ENCODE results near the gene APPL2. TPM values are rescaled to one million over a fixed set of nuclear protein-coding genes. Genes with fewer than 3 reads are reported as not detected.
"Not testable (repeated sequence)": the region's sequence is repeated elsewhere in the genome, so short reads cannot be mapped to it uniquely, and the experiment has no call there.

The APPL2 gene
- total RNA-seq, 2 experiments from 2014 or later = 21.4 to 21.5 TPM

DNA sequence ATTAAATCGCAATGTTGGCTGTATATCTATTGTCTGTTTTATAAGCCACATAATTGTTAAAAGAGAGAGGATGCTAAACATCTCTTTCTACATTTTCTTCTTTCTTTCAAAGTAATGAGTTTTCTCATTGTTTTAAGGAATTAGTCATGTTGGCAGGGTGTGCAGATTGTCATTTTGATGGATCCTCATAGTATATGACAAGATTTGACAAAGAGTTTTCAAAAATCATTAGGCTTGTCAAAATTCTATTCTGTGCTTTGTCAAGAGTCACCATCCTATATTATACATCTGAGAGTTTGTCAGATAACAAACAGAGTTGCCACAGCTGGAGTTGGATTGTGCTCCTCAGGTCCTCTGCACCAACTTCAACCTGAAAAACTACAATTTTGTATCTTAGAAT is 35.4 kb upstream of the APPL2 start:
- ChIA-PET POLR2A (no interaction called here), CTCF (no interaction called here)
- H3K36me3 Mint-ChIP-seq = no peaks in the 10 kb centered on the region
- no peak overlapping the region for H3K4me3 Mint-ChIP-seq
- no peaks in the 10 kb centered on the region for H3K4me1 Mint-ChIP-seq (ENCODE audit: low read depth)
- DNase-seq = no peak
- no peak overlapping the region for H3K27ac Mint-ChIP-seq
- intact Hi-C loops (cut with micrococcal nuclease) = no loop called here
- H3K27me3 Mint-ChIP-seq = no peaks in the 10 kb centered on the region
- no peaks in the 10 kb centered on the region for H3K9me3 Mint-ChIP-seq

DNA sequence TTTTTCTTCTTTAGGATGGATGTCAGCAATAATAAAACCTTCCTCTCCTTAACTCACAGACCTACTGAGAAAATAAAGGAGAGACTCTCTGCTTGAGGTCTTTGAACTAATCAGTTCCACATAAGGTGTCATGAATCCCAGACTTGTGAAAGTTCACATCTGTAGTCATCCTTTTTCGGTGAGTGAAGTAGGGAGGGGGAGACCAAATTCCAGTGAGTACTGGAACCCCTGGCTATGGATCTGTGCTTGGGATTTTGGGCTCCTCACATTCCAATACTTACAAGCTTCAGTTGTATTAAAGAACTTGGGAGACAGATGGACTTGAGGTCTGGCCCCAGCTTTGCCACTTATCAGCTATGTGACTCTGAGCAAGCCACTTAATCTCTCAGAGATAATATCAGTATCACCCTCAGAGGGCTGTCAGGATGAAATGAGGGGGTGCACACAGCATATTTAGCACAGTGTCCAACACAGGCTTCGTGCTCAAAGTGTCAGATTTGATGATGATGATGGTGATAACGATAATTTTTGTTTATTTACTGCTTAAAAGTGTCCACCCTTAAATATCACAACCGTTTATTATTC is 34.8 kb upstream of the APPL2 start:
- Mint-ChIP-seq H3K27ac (no peak overlapping the region), H3K27me3 (no peaks in the 10 kb centered on the region), H3K4me3 (no peak overlapping the region), H3K4me1 (ENCODE audit: low read depth) (no peaks in the 10 kb centered on the region), H3K36me3 (no peaks in the 10 kb centered on the region), H3K9me3 (no peaks in the 10 kb centered on the region)
- intact Hi-C loops (cut with micrococcal nuclease) = no loop called here
- no peak for DNase-seq
- ChIA-PET CTCF (interaction anchor here (0.6 kb wide), 1 partner anchor 33 kb away, joined by 3 read pairs; no protein-coding TSS in a partner anchor), POLR2A (no interaction called here)

DNA sequence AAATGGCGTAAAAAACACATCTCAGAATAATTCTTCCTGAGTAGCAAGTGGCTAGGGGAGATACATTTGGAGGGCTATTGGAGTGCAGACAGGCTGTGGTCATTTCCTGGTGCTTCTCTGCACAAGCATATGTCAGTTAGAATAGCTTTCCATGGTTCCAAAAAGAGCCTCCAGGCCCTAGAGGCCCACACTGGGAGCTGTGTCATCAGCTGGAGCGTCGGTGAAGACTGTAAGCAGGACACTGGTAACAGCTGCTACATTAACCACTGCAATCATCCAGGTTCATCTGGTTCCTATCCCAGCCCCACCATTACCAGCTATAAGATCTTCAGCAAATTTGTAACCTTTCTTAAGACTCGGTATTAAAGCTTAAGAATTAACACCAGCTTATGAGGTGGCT is 31.7 kb upstream of the APPL2 start:
- Mint-ChIP-seq H3K4me1 (ENCODE audit: low read depth) (no peaks in the 10 kb centered on the region), H3K4me3 (no peak overlapping the region), H3K27ac (no peak overlapping the region), H3K27me3 (no peaks in the 10 kb centered on the region), H3K36me3 (no peaks in the 10 kb centered on the region), H3K9me3 (no peaks in the 10 kb centered on the region)
- CTCF ChIA-PET = interaction anchor here (1.2 kb wide), 1 partner anchor 153 kb away, joined by 3 read pairs; no protein-coding TSS in a partner anchor
- intact Hi-C loops (cut with micrococcal nuclease) = no loop called here
- no peak for DNase-seq
- POLR2A ChIA-PET = no interaction called here

GRCh38 chr12:105264771-105265170 is 28.8 kb upstream of the APPL2 start:
- H3K27ac Mint-ChIP-seq = no peak overlapping the region
- no peak for DNase-seq
- no peaks in the 10 kb centered on the region for H3K4me1 Mint-ChIP-seq (ENCODE audit: low read depth)
- no peaks in the 10 kb centered on the region for H3K9me3 Mint-ChIP-seq
- CTCF ChIA-PET = no interaction called here
- intact Hi-C loops (cut with micrococcal nuclease) = no loop called here
- H3K4me3 Mint-ChIP-seq = no peak overlapping the region
- POLR2A ChIA-PET = no interaction called here
- H3K36me3 Mint-ChIP-seq = no peaks in the 10 kb centered on the region
- H3K27me3 Mint-ChIP-seq = no peaks in the 10 kb centered on the region

- Mint-ChIP-seq H3K9me3 (no peaks in the 10 kb centered on the region), H3K27me3 (no peaks in the 10 kb centered on the region), H3K4me3 (no peak overlapping the region), H3K27ac (no peak overlapping the region), H3K4me1 (ENCODE audit: low read depth) (no peaks in the 10 kb centered on the region), H3K36me3 (no peaks in the 10 kb centered on the region)
- CTCF ChIA-PET = interaction anchor here (0.5 kb wide), 1 partner anchor 886 kb away, joined by 3 read pairs; no protein-coding TSS in a partner anchor
- DNase-seq = no peak
- POLR2A ChIA-PET = no interaction called here
- intact Hi-C loops (cut with micrococcal nuclease) = no loop called here
Measured at GRCh38 chr12:105262461-105263184, 26.6 kb upstream of the APPL2 start.

- ChIA-PET CTCF (no interaction called here), POLR2A (no interaction called here)
- H3K9me3 Mint-ChIP-seq = no peaks in the 10 kb centered on the region
- H3K36me3 Mint-ChIP-seq = no peaks in the 10 kb centered on the region
- no peak for DNase-seq
- no peak overlapping the region for H3K27ac Mint-ChIP-seq
- no peaks in the 10 kb centered on the region for H3K4me1 Mint-ChIP-seq (ENCODE audit: low read depth)
- H3K4me3 Mint-ChIP-seq = no peak overlapping the region
- intact Hi-C loops (cut with micrococcal nuclease) = no loop called here
- no peaks in the 10 kb centered on the region for H3K27me3 Mint-ChIP-seq
Measured at GRCh38 chr12:105261010-105261409, 25.0 kb upstream of the APPL2 start.

- no peaks in the 10 kb centered on the region for H3K9me3 Mint-ChIP-seq
- H3K27me3 Mint-ChIP-seq = no peaks in the 10 kb centered on the region
- no peak for DNase-seq
- intact Hi-C loops (cut with micrococcal nuclease) = no loop called here
- H3K4me1 Mint-ChIP-seq (ENCODE audit: low read depth) = no peaks in the 10 kb centered on the region
- H3K4me3 Mint-ChIP-seq = no peak overlapping the region
- H3K36me3 Mint-ChIP-seq = no peaks in the 10 kb centered on the region
- ChIA-PET CTCF (no interaction called here), POLR2A (no interaction called here)
- H3K27ac Mint-ChIP-seq = no peak overlapping the region
Measured at GRCh38 chr12:105259226-105259625, 23.3 kb upstream of the APPL2 start.

DNA sequence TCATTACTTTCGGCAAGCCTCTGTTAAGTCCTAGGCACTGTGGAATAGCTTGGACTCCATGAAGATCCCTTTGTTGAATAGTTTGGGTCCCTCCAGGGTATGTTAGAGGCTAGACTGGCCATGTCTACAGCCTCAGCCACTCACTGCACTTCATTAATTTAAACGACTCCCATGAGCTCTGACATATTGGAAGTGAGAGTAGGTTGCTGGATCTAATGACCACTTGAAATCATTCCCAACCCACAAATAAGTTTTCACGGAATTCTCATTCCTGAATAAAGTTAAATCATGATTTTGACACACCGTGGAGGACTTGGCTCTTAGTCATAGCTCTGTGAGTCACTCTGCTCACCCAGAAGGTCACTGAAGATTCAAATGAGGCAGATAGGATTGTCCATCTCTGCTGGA is 21.4 kb upstream of the APPL2 start:
- H3K27ac Mint-ChIP-seq = no peak overlapping the region
- DNase-seq = no peak
- POLR2A ChIA-PET = no interaction called here
- H3K36me3 Mint-ChIP-seq = no peaks in the 10 kb centered on the region
- intact Hi-C loops (cut with micrococcal nuclease) = no loop called here
- no peak overlapping the region for H3K4me3 Mint-ChIP-seq
- H3K9me3 Mint-ChIP-seq = no peaks in the 10 kb centered on the region
- no peaks in the 10 kb centered on the region for H3K4me1 Mint-ChIP-seq (ENCODE audit: low read depth)
- H3K27me3 Mint-ChIP-seq = no peaks in the 10 kb centered on the region
- CTCF ChIA-PET = no interaction called here

- no peak for DNase-seq
- Mint-ChIP-seq H3K27me3 (no peaks in the 10 kb centered on the region), H3K27ac (no peak overlapping the region), H3K36me3 (no peaks in the 10 kb centered on the region), H3K4me3 (no peak overlapping the region), H3K4me1 (ENCODE audit: low read depth) (no peaks in the 10 kb centered on the region), H3K9me3 (no peaks in the 10 kb centered on the region)
- intact Hi-C loops (cut with micrococcal nuclease) = no loop called here
- ChIA-PET CTCF (no interaction called here), POLR2A (no interaction called here)
Measured at GRCh38 chr12:105256921-105257320, 20.9 kb upstream of the APPL2 start.

- H3K9me3 Mint-ChIP-seq; DNase-seq; H3K27me3 Mint-ChIP-seq; H3K4me1 Mint-ChIP-seq (ENCODE audit: low read depth); intact Hi-C loops (cut with micrococcal nuclease); H3K36me3 Mint-ChIP-seq; POLR2A ChIA-PET; H3K4me3 Mint-ChIP-seq; H3K27ac Mint-ChIP-seq; CTCF ChIA-PET: not testable (repeated sequence)
Measured at GRCh38 chr12:105256431-105256830, 20.5 kb upstream of the APPL2 start.

- no peaks in the 10 kb centered on the region for H3K9me3 Mint-ChIP-seq
- DNase-seq = no peak
- no peaks in the 10 kb centered on the region for H3K4me1 Mint-ChIP-seq (ENCODE audit: low read depth)
- H3K27ac Mint-ChIP-seq = no peak overlapping the region
- CTCF ChIA-PET = no interaction called here
- H3K27me3 Mint-ChIP-seq = no peaks in the 10 kb centered on the region
- intact Hi-C loops (cut with micrococcal nuclease) = no loop called here
- POLR2A ChIA-PET = no interaction called here
- H3K4me3 Mint-ChIP-seq = no peak overlapping the region
- no peaks in the 10 kb centered on the region for H3K36me3 Mint-ChIP-seq
Measured at GRCh38 chr12:105256011-105256410, 20.0 kb upstream of the APPL2 start.

DNA sequence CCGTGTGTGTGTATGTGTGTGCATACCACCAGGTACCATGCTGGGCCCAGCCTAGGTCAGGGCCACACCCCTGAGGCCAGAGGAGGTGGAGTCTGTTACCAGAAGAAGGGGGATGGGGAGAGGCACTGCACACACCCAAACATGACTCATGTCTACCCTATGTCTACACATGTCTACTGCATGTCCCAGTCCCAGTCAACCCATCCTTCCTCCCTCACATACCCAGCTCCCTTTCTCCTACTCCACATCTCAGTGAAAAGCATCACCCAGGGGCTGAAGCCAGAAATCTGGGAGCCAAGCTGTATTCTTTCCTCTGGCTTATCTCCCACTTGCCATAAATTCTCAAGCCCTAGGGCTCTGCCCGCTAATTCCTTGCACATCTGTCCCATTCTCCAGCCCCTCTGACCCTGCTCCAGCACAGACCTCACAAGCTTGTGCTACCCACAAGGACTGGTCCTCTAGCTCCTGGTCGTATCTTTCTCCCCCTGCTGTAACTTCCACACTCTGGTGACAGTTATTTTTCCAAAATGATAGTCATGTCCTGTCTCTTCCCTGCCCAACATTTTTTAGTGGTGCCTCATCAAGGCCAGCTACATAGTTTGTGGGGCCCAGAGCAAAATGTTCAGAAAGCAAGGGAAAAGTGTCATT is 18.0 kb upstream of the APPL2 start:
- H3K4me1 Mint-ChIP-seq (ENCODE audit: low read depth) = no peaks in the 10 kb centered on the region
- H3K27me3 Mint-ChIP-seq = no peaks in the 10 kb centered on the region
- H3K27ac Mint-ChIP-seq = no peak overlapping the region
- H3K36me3 Mint-ChIP-seq = no peaks in the 10 kb centered on the region
- H3K4me3 Mint-ChIP-seq = no peak overlapping the region
- POLR2A ChIA-PET = no interaction called here
- no peak for DNase-seq
- intact Hi-C loops (cut with micrococcal nuclease) = no loop called here
- CTCF ChIA-PET = no interaction called here
- no peaks in the 10 kb centered on the region for H3K9me3 Mint-ChIP-seq

GRCh38 chr12:105252901-105253300 is 16.9 kb upstream of the APPL2 start:
- H3K27me3 Mint-ChIP-seq = no peaks in the 10 kb centered on the region
- H3K9me3 Mint-ChIP-seq = no peaks in the 10 kb centered on the region
- no peaks in the 10 kb centered on the region for H3K36me3 Mint-ChIP-seq
- H3K27ac Mint-ChIP-seq = no peak overlapping the region
- intact Hi-C loops (cut with micrococcal nuclease) = no loop called here
- no peak for DNase-seq
- no peak overlapping the region for H3K4me3 Mint-ChIP-seq
- ChIA-PET POLR2A (no interaction called here), CTCF (no interaction called here)
- H3K4me1 Mint-ChIP-seq (ENCODE audit: low read depth) = no peaks in the 10 kb centered on the region

All from activated CD4-positive, alpha-beta memory T cell treated with anti-CD3 and anti-CD28 coated beads for 36 hours (primary cell).